Caco-2 (cell line): ENCODE data around the gene MICALL2. TPM values are rescaled to one million over a fixed set of nuclear protein-coding genes. Genes with fewer than 3 reads are reported as not detected.

Experiments
- BruUV-seq: library from RNA; stranded (reverse); fragments of 400-500 nt; replicated peaks from 2 replicates; lab custom pipeline; 2021; lab: Mats Ljungman, UMichigan
- CTCF ChIA-PET: fragments of 300-600 bp; sonication (Branson Sonifier 250); formaldehyde crosslinking; loops from one replicate; lab custom pipeline; 2022; ENCODE audit warnings: antibody characterized with exemption; lab: Charles Lee
- POLR2A ChIA-PET: fragments of 300-600 bp; sonication (Branson Sonifier 250); formaldehyde crosslinking; loops from one replicate; lab custom pipeline; 2022; ENCODE audit warnings: antibody characterized with exemption; lab: Charles Lee
- DNase-seq, 2 experiments: peaks; one replicate each; pipeline versions ENCODE4 v3.0.0 to v3.0.0-alpha.2; 2020 to 2022
- H3K27me3 ChIP-seq: replicated peaks from 2 replicates; pipeline ENCODE4 v1.6.0; 2011; ENCODE audit warnings: low read length; ENCODE audit not compliant: control insufficient read depth, insufficient read depth
- H3K36me3 ChIP-seq: 2 replicates; pipeline ENCODE4 v1.5.1; 2011; ENCODE audit warnings: low read length; ENCODE audit not compliant: control insufficient read depth, insufficient read depth
- H3K4me1 ChIP-seq: fragments of 250-450 bp; sonication (Bioruptor Pico); 2 replicates; pipeline ENCODE4 v1.5.1; 2020; ENCODE audit warnings: mild to moderate bottlenecking
- H3K4me3 ChIP-seq: 2 replicates; pipeline ENCODE4 v1.5.1; 2011; ENCODE audit warnings: low read depth, mild to moderate bottlenecking, control low read depth, low read length
- H3K9me3 ChIP-seq: fragments of 250-450 bp; sonication (Bioruptor Pico); 2 replicates; pipeline ENCODE4 v1.5.1; 2020; ENCODE audit warnings: mild to moderate bottlenecking, moderate library complexity
- H3K27ac Mint-ChIP-seq: one replicate; pipeline ENCODE4 v1.8.0; 2022; ENCODE audit warnings: mixed read lengths; ENCODE audit not compliant: unreplicated experiment
- H3K27me3 Mint-ChIP-seq: one replicate; pipeline ENCODE4 v1.8.0; 2022; ENCODE audit warnings: mixed read lengths; ENCODE audit not compliant: insufficient read depth, unreplicated experiment
- H3K36me3 Mint-ChIP-seq: one replicate; pipeline ENCODE4 v1.8.0; 2022; ENCODE audit warnings: mild to moderate bottlenecking, mixed read lengths; ENCODE audit not compliant: insufficient read depth, unreplicated experiment
- H3K4me1 Mint-ChIP-seq: one replicate; pipeline ENCODE4 v1.8.0; 2022; ENCODE audit warnings: low read depth, mixed read lengths; ENCODE audit not compliant: unreplicated experiment
- H3K4me3 Mint-ChIP-seq: one replicate; pipeline ENCODE4 v1.8.0; 2022; ENCODE audit warnings: mild to moderate bottlenecking, moderate library complexity, mixed read lengths; ENCODE audit not compliant: unreplicated experiment
- H3K9me3 Mint-ChIP-seq: one replicate; pipeline ENCODE4 v1.8.0; 2022; ENCODE audit warnings: mixed read lengths; ENCODE audit not compliant: unreplicated experiment
- intact Hi-C: fragments of 100-400 bp; cut with micrococcal nuclease; formaldehyde crosslinking; loops from one replicate; pipeline ENCODE4 v1.10.0; 2022; ENCODE audit not compliant: unreplicated experiment
- total RNA-seq: library from RNA; stranded (reverse); gene quantifications from 2 replicates; pipeline ENCODE4 v1.2.3, GENCODE V29; 2022
- TF ChIP-seq, protein P1 (sequence below), 2 experiments: fragments of 200-600 bp in 1 of 2; IDR thresholded peaks; 1 replicate in 1 of 2; 2 replicates in 1 of 2; pipeline versions ENCODE4 v1.5.1 to v1.8.0; 2011 to 2022; ENCODE audit warnings: antibody characterized with exemption in 1 of 2, control low read depth in 1 of 2, inconsistent platforms in 1 of 2, low read depth in 1 of 2, low read length in 1 of 2, mild to moderate bottlenecking in 1 of 2, moderate library complexity in 1 of 2; ENCODE audit not compliant: insufficient read depth in 1 of 2, severe bottlenecking in 1 of 2, unreplicated experiment in 1 of 2

Gene MICALL2
- total RNA-seq, 1 experiment from 2014 or later = 14.7 TPM

- Mint-ChIP-seq H3K27ac (no peak overlapping the region), H3K36me3 (peaks cover 58% of the 10 kb centered on the region), H3K4me1 (no peaks in the 10 kb centered on the region), H3K9me3 (no peaks in the 10 kb centered on the region), H3K27me3 (no peaks in the 10 kb centered on the region), H3K4me3 (no peak overlapping the region)
- BruUV-seq = no TSS peak
- intact Hi-C loops = no loop called here
- Histone ChIP-seq H3K4me1 (peaks cover 4% of the 10 kb centered on the region; the same call in 1 of the 2 replicates), H3K9me3 (no peaks in the 10 kb centered on the region), H3K27me3 (no peaks in the 10 kb centered on the region), H3K4me3 (no peak overlapping the region), H3K36me3 (peaks cover 5% of the 10 kb centered on the region)
- no peak for DNase-seq
- CTCF ChIA-PET = no interaction called here
- TF ChIP-seq, protein P1, sequence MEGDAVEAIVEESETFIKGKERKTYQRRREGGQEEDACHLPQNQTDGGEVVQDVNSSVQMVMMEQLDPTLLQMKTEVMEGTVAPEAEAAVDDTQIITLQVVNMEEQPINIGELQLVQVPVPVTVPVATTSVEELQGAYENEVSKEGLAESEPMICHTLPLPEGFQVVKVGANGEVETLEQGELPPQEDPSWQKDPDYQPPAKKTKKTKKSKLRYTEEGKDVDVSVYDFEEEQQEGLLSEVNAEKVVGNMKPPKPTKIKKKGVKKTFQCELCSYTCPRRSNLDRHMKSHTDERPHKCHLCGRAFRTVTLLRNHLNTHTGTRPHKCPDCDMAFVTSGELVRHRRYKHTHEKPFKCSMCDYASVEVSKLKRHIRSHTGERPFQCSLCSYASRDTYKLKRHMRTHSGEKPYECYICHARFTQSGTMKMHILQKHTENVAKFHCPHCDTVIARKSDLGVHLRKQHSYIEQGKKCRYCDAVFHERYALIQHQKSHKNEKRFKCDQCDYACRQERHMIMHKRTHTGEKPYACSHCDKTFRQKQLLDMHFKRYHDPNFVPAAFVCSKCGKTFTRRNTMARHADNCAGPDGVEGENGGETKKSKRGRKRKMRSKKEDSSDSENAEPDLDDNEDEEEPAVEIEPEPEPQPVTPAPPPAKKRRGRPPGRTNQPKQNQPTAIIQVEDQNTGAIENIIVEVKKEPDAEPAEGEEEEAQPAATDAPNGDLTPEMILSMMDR (IDR thresholded peaks at IDR 0.05; ENCODE audit: insufficient read depth in 1 of 2, low read depth in 1 of 2, low read length in 1 of 2, severe bottlenecking in 1 of 2, unreplicated experiment in 1 of 2) = no peak
- POLR2A ChIA-PET = interaction anchor here (0.9 kb wide), 1 partner anchor 56 kb away, joined by 3 read pairs; no protein-coding TSS in a partner anchor
Observed at GRCh38 chr7:1499367-1500029, 40.2 kb upstream of the MICALL2 start.

- Mint-ChIP-seq H3K9me3 (no peaks in the 10 kb centered on the region), H3K27ac (no peak overlapping the region), H3K4me3 (no peak overlapping the region), H3K27me3 (no peaks in the 10 kb centered on the region), H3K36me3 (peaks cover 59% of the 10 kb centered on the region), H3K4me1 (no peaks in the 10 kb centered on the region)
- no TSS peak for BruUV-seq
- H3K4me3 ChIP-seq = no peak overlapping the region
- no peak for DNase-seq
- ChIA-PET POLR2A (no interaction called here), CTCF (no interaction called here)
- H3K4me1 ChIP-seq = peaks cover 4% of the 10 kb centered on the region; the same call in 1 of the 2 replicates
- intact Hi-C loops = no loop called here
- TF ChIP-seq, protein P1 (IDR thresholded peaks at IDR 0.05; ENCODE audit: insufficient read depth in 1 of 2, low read depth in 1 of 2, low read length in 1 of 2, severe bottlenecking in 1 of 2, unreplicated experiment in 1 of 2) = no peak
- H3K27me3 ChIP-seq = no peaks in the 10 kb centered on the region
- H3K36me3 ChIP-seq = peaks cover 5% of the 10 kb centered on the region
- H3K9me3 ChIP-seq = no peaks in the 10 kb centered on the region
Observed at GRCh38 chr7:1498370-1499305, 39.4 kb upstream of the MICALL2 start.

DNA sequence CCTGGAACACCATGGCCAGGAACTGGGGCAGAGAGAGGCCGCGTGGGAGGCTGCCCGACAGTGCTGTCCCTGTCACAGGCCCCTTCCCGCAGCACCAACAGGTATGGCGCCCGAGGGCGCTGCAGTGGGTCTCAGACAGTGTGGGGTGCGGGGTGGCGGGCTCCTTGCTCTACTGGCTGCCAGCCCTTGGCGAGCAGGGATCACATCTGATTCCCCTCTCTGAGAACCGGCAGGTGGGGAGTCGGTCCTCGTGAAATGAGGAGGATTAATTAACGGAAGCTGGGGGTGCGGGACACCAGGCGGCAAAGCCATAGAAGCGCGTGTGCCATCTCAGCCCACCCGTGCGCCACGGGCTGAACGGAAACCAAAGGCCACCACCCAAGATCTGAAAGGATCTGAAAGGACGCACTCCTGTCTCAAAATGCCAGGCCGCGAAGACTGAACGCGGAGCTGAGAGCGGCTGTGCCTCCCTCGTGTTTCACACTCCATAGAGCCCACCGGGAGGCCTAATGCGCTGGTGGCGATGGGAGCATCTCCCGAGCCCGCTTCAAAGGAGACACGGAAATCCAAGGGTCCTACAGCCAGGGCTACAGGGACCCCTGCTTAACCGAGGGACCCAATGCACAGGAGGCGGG lies 38.1 kb upstream of the MICALL2 start:
- Histone ChIP-seq H3K36me3 (peaks cover 3% of the 10 kb centered on the region), H3K9me3 (no peaks in the 10 kb centered on the region), H3K4me1 (no peaks in the 10 kb centered on the region), H3K4me3 (no peak overlapping the region), H3K27me3 (no peaks in the 10 kb centered on the region)
- Mint-ChIP-seq H3K27me3 (no peaks in the 10 kb centered on the region), H3K36me3 (peaks cover 61% of the 10 kb centered on the region), H3K4me3 (no peak overlapping the region), H3K27ac (no peak overlapping the region), H3K4me1 (no peaks in the 10 kb centered on the region), H3K9me3 (no peaks in the 10 kb centered on the region)
- POLR2A ChIA-PET = no interaction called here
- TF ChIP-seq, protein P1 (IDR thresholded peaks at IDR 0.05; ENCODE audit: insufficient read depth in 1 of 2, low read depth in 1 of 2, low read length in 1 of 2, severe bottlenecking in 1 of 2, unreplicated experiment in 1 of 2) = no peak
- BruUV-seq = no TSS peak
- DNase-seq = no peak
- intact Hi-C loops = no loop called here
- CTCF ChIA-PET = no interaction called here
